Stimulated activated CD4-positive, alpha-beta T cell treated with anti-CD3 and anti-CD28 coated beads, Interleukin-1b, Interleukin-23, amount 100 ng/mL, for 48 hours (primary cell): Measurements from ENCODE around the gene CTIF.

Source experiments
- DNase-seq: peaks from one replicate; pipeline ENCODE4 v3.0.0-alpha.2; 2020

The CTIF gene

GRCh38 chr18:48623468-48624235 lies 84.8 kb downstream of the CTIF start:
- DNase-seq = no peak

GRCh38 chr18:48624856-48625255 lies 86.0 kb downstream of the CTIF start:
- no peak for DNase-seq

GRCh38 chr18:48627216-48627615 lies 88.4 kb downstream of the CTIF start:
- no peak for DNase-seq

- no peak for DNase-seq
These were observed 91.0 kb downstream of the CTIF start for GRCh38 chr18:48629730-48630324.

- no peak for DNase-seq
These were observed 93.0 kb downstream of the CTIF start for GRCh38 chr18:48631851-48632250.

GRCh38 chr18:48632676-48633257 lies 93.9 kb downstream of the CTIF start:
- DNase-seq = no peak

- DNase-seq = no peak
These were observed 95.7 kb downstream of the CTIF start for GRCh38 chr18:48634491-48634890.

GRCh38 chr18:48634975-48635374 lies 96.1 kb downstream of the CTIF start:
- DNase-seq = no peak

GRCh38 chr18:48635806-48636205 lies 97.0 kb downstream of the CTIF start:
- no peak for DNase-seq

- DNase-seq = no peak
These were observed 97.6 kb downstream of the CTIF start for GRCh38 chr18:48636436-48636835.

- DNase-seq = no peak
These were observed 98.5 kb downstream of the CTIF start for GRCh38 chr18:48637081-48637990.

- no peak for DNase-seq
These were observed 99.6 kb downstream of the CTIF start for GRCh38 chr18:48638451-48638850.

GRCh38 chr18:48638896-48639771 lies 100.3 kb downstream of the CTIF start:
- no peak for DNase-seq

GRCh38 chr18:48639772-48640432 lies 101.1 kb downstream of the CTIF start:
- DNase-seq = no peak

- no peak for DNase-seq
These were observed 101.9 kb downstream of the CTIF start for GRCh38 chr18:48640566-48641270.

GRCh38 chr18:48641981-48642380 lies 103.2 kb downstream of the CTIF start:
- no peak for DNase-seq

- DNase-seq = no peak
These were observed 103.7 kb downstream of the CTIF start for GRCh38 chr18:48642503-48642902.

- DNase-seq = no peak
These were observed 104.4 kb downstream of the CTIF start for GRCh38 chr18:48643262-48643661.

GRCh38 chr18:48644029-48644428 lies 105.2 kb downstream of the CTIF start:
- DNase-seq = no peak

GRCh38 chr18:48645427-48646002 lies 106.7 kb downstream of the CTIF start:
- no peak for DNase-seq

GRCh38 chr18:48646976-48647375 lies 108.1 kb downstream of the CTIF start:
- DNase-seq = no peak
